HG03108 (cell line): Measurements from ENCODE around the gene SNX27.
"Not testable (repeated sequence)": the region's sequence is repeated elsewhere in the genome, so short reads cannot be mapped to it uniquely, and the experiment has no call there.

Experiments
- ATAC-seq: cut with Tn5 transposase; IDR thresholded peaks from one replicate; pipeline ENCODE4 v1.9.1; 2021; ENCODE audit warnings: moderate library complexity; ENCODE audit not compliant: unreplicated experiment

SNX27 gene

GRCh38 chr1:151602550-151602949 is 9.3 kb upstream of the SNX27 start:
- not testable (repeated sequence) for ATAC-seq

DNA sequence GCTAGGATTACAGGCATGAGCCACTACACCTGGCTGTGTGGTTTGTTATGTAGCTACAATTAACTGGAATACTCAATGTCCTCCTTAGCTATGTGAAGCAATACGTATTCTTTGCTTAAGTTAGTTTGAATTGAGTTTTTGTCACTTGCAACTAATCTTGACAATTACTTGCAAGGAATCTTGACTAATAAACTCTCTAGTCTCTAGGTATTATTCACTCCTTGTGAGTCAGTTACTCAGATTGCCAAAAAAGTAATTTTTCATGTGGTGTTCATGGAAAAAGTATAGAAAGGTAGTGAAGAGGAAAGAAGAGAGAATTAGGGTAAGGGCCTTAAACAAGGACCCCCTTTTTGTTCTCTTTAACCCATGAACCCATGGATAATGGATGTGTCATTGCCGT is 7.6 kb upstream of the SNX27 start:
- ATAC-seq: no peak

DNA sequence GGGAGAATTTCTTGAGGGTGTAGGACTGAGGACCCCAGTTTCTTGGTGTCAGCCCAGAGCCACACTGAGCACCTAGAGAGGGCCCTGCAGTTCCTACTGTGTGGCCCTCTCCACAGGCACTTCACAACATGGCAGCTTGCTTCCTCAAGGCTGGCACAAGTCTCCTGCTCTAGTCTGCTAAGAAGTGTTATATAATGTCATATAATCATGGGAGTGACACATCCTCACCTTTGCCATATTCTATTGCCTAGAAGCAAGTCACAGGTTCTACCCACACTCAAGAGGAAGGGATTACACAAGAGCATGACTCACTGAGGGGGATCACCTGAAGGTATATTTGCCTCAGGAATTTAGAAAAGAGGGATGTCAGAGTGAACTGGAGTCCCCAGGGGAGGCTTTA is 5.5 kb upstream of the SNX27 start:
- ATAC-seq: no peak

GRCh38 chr1:151606857-151607256 is 5.0 kb upstream of the SNX27 start:
- ATAC-seq: no peak

DNA sequence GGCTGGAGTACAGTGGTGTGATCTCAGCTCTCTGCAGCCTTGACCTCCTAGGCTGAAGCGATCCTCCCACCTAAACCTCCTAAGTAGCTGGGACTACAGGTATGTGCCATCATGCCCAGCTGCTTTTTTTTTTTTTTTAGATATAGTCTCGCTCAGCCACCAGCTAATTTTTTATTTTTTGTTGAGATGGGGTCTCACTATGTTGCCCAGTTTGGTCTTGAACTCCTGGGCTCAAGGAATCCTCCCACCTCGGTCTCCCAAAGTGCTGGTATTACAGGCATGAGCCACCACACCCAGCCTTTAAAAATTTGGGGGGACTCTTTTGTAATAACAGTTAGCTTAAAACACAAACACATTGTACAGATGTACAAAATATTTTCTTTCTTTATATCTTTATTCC is 1.7 kb upstream of the SNX27 start:
- no peak for ATAC-seq

DNA sequence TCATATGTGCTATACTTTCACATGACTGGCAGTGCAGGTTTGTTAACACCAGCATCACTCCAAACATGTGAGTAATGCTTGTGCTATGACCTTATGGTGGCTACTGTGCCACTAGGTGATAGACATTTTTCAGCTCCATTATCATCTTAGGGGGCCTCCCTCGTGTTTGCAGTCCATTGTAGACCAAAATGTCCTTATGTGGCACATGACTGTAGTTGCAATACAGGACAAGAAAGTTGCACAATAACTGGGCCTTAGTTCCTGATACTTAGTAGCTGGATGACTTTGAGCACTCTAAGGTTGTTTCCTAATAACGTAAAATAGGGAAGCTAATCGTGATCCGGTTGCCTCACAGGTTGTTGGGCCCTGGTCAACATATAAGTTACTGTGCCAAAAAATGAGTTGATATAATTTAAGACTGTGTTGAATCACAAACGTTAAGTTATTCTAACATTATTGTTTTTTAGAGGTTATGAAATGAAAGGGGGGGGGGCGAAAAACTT is 511 bp upstream of the SNX27 start:
- no peak for ATAC-seq

- no peak for ATAC-seq
Measured at GRCh38 chr1:151612501-151613281, 841 bp downstream of the SNX27 start.

GRCh38 chr1:151613282-151613780 is 1.5 kb downstream of the SNX27 start:
- ATAC-seq: no peak

- no peak for ATAC-seq
Measured at GRCh38 chr1:151615711-151616504, 4.1 kb downstream of the SNX27 start.

DNA sequence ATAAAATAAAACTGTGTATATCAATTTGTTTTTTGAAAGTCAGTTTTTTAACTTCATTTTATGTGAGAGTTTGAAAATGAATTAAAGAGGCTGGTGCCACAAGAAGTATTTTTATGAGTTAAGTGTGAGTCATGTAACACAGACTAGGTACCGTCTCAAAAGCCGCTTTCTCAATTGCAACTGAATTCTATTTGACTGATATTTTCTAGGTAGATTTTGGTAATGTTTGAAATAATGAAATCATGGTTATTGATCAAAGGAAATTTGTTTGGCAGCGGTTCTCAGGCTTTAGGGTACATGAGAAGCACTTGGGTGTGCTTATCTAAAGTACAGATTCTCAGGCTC is 4.6 kb downstream of the SNX27 start:
- no peak for ATAC-seq

GRCh38 chr1:151618003-151618402 is 6.2 kb downstream of the SNX27 start:
- ATAC-seq: no peak

DNA sequence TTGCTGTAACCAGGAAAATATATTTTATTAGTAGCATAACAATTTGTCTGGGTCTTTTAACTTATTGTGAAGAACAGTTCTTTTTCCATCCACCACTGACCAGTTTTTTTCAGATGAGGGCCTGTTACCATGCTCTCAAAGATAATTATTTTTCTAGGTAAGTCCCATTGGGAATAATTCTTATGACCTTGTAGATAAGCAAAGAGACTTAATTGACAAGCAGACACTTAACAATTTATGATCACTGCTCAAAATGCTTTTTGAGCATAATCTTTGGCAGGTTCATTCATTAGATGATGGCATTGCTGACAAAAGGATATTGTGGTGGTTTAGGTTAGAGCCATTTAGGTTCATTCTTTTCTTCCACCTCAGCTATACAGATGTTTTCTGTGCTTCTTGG is 6.6 kb downstream of the SNX27 start:
- ATAC-seq: no peak

GRCh38 chr1:151618996-151619395 is 7.1 kb downstream of the SNX27 start:
- ATAC-seq: not testable (repeated sequence)

DNA sequence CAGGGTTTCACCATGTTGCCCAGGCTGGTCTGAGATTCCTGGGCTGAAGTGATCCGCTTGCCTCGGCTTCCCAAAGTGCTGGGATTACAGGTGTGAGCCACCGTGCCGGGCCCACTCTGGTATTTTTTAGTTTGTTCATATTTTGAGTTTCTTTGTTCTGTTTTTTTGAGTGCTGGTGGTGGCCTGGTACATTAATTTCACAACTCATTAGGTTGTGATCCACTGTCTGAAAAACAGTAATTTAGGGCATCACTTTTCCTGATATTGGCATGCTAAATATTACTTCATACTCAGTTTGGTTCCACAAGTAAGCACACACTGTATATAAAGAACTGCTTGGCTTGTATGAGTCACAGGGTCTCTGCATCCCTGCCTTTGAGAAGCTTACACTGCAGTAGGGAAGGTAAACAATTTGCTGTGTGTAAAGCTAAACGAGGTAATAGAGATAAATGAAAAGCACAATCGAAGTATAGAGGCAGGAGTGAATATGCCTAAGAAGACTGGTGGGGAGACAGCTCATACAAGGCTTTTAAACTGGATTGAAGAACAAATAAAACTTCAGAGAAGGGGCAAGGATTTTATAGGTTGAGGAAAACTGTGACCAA is 7.7 kb downstream of the SNX27 start:
- ATAC-seq: no peak

GRCh38 chr1:151620286-151620685 is 8.4 kb downstream of the SNX27 start:
- no peak for ATAC-seq

- no peak for ATAC-seq
Measured at GRCh38 chr1:151621351-151621750, 9.5 kb downstream of the SNX27 start.

DNA sequence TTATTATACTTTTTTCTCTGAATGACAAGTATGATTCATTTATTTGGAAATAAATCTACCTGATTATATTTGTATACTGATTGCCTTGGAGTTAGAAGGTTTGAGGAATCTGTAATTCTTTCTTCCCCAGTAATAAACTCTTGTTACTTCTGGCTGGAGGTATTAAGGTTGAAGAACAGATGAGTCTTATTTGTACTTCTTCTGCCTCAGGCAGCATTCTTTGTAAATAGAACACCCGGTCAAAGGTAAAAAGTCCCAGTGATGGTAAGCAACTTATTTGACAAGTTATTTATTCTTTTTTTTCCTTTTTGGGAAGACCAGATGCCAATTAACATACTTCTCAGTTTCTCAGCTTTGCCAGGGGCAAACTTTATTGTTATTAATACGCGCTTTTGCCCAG is 12.9 kb downstream of the SNX27 start:
- no peak for ATAC-seq

- ATAC-seq: no peak
Measured at GRCh38 chr1:151626740-151627334, 15.0 kb downstream of the SNX27 start.

DNA sequence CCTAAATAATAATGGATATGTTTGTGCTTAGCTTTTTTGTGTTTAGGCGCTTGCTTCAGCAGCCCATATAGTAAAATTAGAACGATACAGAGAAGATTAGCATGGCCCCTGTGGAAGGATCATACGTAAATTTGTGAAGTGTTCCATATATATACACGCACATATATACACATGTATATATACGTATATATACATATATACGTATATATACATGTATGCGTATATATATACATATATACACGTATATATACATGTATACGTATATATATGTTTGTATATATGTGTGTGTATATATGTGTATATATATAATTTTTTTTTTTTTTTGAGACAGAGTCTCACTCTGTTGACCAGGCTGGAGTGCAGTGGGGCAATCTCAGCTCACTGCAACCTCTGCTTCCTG is 17.4 kb downstream of the SNX27 start:
- ATAC-seq: no peak

DNA sequence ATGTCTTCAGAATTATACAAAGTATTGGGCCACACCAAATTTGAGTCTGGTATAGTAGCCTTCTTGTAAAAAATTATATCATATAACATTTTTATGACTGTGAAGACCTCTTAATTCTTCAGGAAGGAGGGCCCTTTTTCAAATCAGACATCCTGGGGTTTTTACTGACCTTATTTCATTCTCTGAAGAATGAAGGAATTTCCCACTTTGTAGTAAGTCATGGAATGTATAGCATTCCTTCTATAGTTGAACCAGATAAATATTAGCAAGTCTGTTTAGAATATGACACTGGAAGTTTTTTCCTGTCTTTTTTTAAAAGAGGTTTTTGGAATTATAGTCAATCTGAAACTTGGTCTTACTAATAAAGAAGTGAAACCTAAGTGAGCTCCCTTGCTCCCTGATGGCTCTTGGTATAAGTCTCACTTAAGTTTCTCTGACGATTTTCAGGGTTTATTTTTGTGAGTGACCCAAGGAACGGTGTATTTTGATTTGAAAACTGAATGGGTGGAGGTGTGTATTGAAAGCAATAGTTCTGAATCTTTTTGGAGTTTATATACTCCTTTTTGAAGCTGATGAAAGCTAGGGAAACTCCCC is 23.7 kb downstream of the SNX27 start:
- no peak for ATAC-seq
